Psoas muscle (tissue), 8 donors: ENCODE results near the gene ARHGAP45. TPM values are rescaled to one million over a fixed set of nuclear protein-coding genes. Genes with fewer than 3 reads are reported as not detected.

Experiments used
- ATAC-seq, 4 donors: fragments of 200-7000 bp; cut with Tn5 transposase; one replicate each; pipeline ENCODE4 v1.9.1; 2020; ENCODE audit warnings: moderate library complexity in 3 of 4, mild to moderate bottlenecking in 2 of 4
- DNase-seq, 2 donors: peaks; one replicate each; pipeline ENCODE4 v3.0.0-alpha.2; 2020
- H3K27ac ChIP-seq: fragments of 200-600 bp; one replicate; pipeline ENCODE4 v1.8.0; 2022
- H3K27me3 ChIP-seq, 3 donors: fragments of 200-600 bp in 1 of 3; one replicate each; pipeline versions ENCODE4 v1.6.1 to v1.8.0; 2013 to 2022; ENCODE audit warnings: low read length in 2 of 3, mild to moderate bottlenecking in 2 of 3, moderate library complexity in 1 of 3; ENCODE audit not compliant: insufficient read depth in 3 of 3
- H3K36me3 ChIP-seq, 2 donors: fragments of 200-600 bp in 1 of 2; one replicate each; pipeline versions ENCODE4 v1.6.1 to v1.8.0; 2013 to 2022; ENCODE audit warnings: low read depth in 1 of 2, mild to moderate bottlenecking in 1 of 2, moderate library complexity in 1 of 2; ENCODE audit not compliant: insufficient read depth in 1 of 2
- H3K4me1 ChIP-seq: fragments of 200-600 bp; one replicate; pipeline ENCODE4 v1.8.0; 2022
- H3K4me3 ChIP-seq: fragments of 200-600 bp; one replicate; pipeline ENCODE4 v1.8.0; 2022; ENCODE audit warnings: mild to moderate bottlenecking
- H3K9me3 ChIP-seq: fragments of 200-600 bp; one replicate; pipeline ENCODE4 v1.8.0; 2022
- CTCF ChIP-seq: fragments of 200-600 bp; IDR thresholded peaks from one replicate; pipeline ENCODE4 v1.8.0; 2022; ENCODE audit warnings: antibody characterized with exemption
- WGBS, 3 donors: extraction: QIAGEN DNeasy Blood & Tissue Kit; methylation state at CpG; one replicate each; pipeline versions ENCODE4 v1.1.6 to v1.1.7; 2013; 5-methylcytosine and 5-hydroxymethylcytosine counted together
- intact Hi-C, 2 donors: fragments of 100-400 bp; cut with DNase I; formaldehyde crosslinking; loops; one replicate each; pipeline versions ENCODE4 v1.11.0 to v1.14.2; 2022
- polyA plus RNA-seq, 3 donors: library from polyadenylated mRNA; stranded (reverse); fragments of 200-250 nt; gene quantifications; one replicate each; pipeline ENCODE4 v1.2.3, GENCODE V29; 2013
- total RNA-seq, 4 donors: library from RNA; stranded (reverse); fragmentation: NEBNext Ultra II Directional in 2 of 4; extraction: Animal tissue kit (Norgen Biotek cat#: 25700) in 2 of 4; gene quantifications; one replicate each; pipeline versions ENCODE4 v1.2.1 to v1.2.4, GENCODE V29; 2021 to 2023
- donor health status: healthy with polysubstance abuse.
- donor health status: DM: no; HTN: no; CAD: no; lungs with moderate emphysema.
- donor health status: Bipolar disorder and iron deficiency.
- donor health status: healthy.
- donor health status: DM: yes; HTN: yes; CAD: no.
- donor health status: DM: no; HTN: no; CAD: no.
- donor health status: DM: no; HTN: no; CAD: no.
- donor health status: DM: yes; HTN: yes; CAD: no.

The ARHGAP45 gene
- total and polyA plus RNA-seq, 7 donors: 1.2 to 4.0 (median 2.0) TPM

DNA sequence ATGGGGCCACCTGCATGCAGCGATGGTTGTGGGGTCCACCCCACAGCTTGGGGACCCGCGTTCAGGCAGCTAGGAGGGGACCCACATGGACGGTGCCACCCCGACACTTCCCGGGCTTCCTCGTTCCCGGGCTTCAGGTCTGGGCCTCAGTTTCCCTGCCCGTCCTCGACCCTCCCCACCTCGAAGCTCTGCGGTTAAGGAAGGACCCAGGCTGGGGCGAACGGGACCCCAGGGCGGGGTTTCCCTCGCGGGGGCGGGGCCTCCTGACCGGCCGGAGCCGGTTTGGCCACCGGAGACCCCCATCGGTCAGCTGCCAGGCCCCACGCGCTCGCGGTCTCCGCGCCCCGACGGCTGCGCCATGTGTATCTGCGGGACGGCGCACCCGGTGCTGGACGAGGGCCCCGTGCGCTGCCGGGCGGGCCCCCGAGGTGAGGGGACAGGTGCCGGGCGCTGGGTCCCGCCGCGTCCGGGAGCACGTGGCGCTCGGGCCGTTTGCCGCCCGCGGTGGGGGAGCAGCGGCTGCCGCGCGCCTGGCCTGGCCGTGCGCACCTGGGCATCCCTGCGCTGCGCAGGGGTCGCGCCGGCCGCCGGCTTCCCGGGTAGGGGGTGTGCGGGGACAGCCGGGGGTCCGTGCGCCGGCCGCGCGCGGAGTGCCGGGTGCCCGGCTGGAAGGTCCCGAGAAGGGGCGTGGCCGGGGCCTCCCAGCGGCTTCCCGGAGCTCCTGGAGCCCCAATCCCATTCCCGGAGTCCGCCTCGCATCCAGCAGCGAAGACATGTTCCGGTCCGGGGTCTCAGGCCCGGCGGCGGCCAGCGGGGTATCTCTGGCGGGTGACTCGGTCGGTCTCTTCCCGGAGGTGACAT lies 4.2 kb downstream of the ARHGAP45 start:
- DNase-seq: peak; percentile 17 to 51
- ATAC-seq: no peak
- intact Hi-C loops: no loop called here
- no peak for TF ChIP-seq CTCF
- H3K4me3 ChIP-seq: peak overlapping the region; percentile 30
- H3K9me3 ChIP-seq: no peaks in the 10 kb centered on the region
- peaks cover 0 to 64% (median 36%) of the 10 kb centered on the region in 3 donors for H3K27me3 ChIP-seq
- H3K36me3 ChIP-seq: no peaks in the 10 kb centered on the region
- H3K4me1 ChIP-seq: peaks cover 10% of the 10 kb centered on the region
- 4 to 7% (median 5%) methylated on average over 57 to 99 of the region's 99 CpGs for WGBS, 3 donors
- H3K27ac ChIP-seq: no peak overlapping the region

- Histone ChIP-seq H3K4me1 (peaks cover 3% of the 10 kb centered on the region), H3K27ac (no peak overlapping the region), H3K27me3 (peaks cover 0 to 51% (median 30%) of the 10 kb centered on the region in 3 donors), H3K4me3 (no peak overlapping the region), H3K9me3 (no peaks in the 10 kb centered on the region), H3K36me3 (no peaks in the 10 kb centered on the region)
- 80 to 83% (median 81%) methylated on average over 11 of the region's 11 CpGs for WGBS, 3 donors
- ATAC-seq: no peak
- no peak for TF ChIP-seq CTCF
- intact Hi-C loops: no loop called here
- DNase-seq: no peak
These were observed 5.5 kb downstream of the ARHGAP45 start for GRCh38 chr19:1072371-1073015.

DNA sequence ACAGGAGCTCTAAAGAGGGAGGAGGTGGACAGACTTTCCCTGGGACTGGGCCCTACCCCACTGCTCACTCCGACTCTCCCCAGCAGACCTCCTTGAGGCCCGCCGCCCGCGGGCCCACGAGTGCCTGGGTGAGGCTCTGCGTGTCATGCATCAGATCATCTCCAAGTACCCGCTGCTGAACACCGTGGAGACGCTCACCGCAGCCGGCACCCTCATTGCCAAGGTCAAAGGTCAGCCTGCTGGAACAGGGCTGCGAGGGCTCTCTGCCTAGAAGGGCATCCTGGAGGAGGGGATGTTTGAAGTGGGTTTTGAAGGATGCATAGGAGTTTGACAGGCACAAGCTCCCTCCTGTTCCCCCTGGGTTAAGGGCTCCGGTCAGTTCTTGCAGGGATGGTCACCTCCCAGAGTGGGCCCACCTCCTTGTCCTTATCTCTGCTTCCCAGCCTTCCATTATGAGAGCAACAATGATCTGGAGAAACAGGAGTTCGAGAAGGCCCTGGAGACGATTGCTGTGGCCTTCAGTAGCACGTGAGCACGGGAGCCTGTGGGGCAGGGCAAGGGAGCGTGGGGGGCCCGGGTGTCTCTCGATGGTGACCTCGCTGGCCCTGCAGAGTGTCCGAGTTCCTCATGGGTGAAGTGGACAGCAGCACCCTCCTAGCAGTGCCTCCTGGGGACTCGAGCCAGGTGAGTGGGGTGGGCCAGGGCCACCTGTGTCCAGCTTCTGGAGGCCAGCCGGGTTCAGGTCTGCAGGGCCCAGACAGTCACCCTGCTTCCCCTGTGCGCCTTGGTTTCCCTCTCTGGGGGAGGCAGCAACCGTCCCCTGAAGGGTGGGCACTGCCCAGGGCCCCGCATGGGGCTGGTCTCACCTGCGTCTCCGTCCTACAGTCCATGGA lies 6.3 kb downstream of the ARHGAP45 start:
- TF ChIP-seq CTCF: no peak
- H3K4me3 ChIP-seq: no peak overlapping the region
- ATAC-seq (no peak), DNase-seq (peak in 1 of 2 donors; percentile 47)
- H3K27me3 ChIP-seq: peaks cover 0 to 44% (median 23%) of the 10 kb centered on the region in 3 donors
- no peaks in the 10 kb centered on the region for H3K9me3 ChIP-seq
- intact Hi-C loops: no loop called here
- no peaks in the 10 kb centered on the region for H3K36me3 ChIP-seq
- peaks cover 3% of the 10 kb centered on the region for H3K4me1 ChIP-seq
- WGBS, 3 donors: 87 to 91% (median 89%) methylated on average over 30 of the region's 30 CpGs
- no peak overlapping the region for H3K27ac ChIP-seq

- H3K9me3 ChIP-seq: no peaks in the 10 kb centered on the region
- ATAC-seq: no peak
- intact Hi-C loops: no loop called here
- peak in 1 of 2 donors; percentile 51 for DNase-seq
- peak overlapping the region; percentile 15 for H3K4me3 ChIP-seq
- 72 to 78% (median 73%) methylated on average over 28 of the region's 28 CpGs for WGBS, 3 donors
- no peaks in the 10 kb centered on the region for H3K36me3 ChIP-seq
- TF ChIP-seq CTCF: no peak
- peaks cover 0 to 36% (median 21%) of the 10 kb centered on the region in 3 donors for H3K27me3 ChIP-seq
- no peak overlapping the region for H3K27ac ChIP-seq
- peaks cover 3% of the 10 kb centered on the region for H3K4me1 ChIP-seq
These were observed 7.1 kb downstream of the ARHGAP45 start for GRCh38 chr19:1073956-1074517.
